ENCODE measurements around the gene ADGRL3. TPM values are rescaled to one million over a fixed set of nuclear protein-coding genes. Genes with fewer than 3 reads are reported as not detected.

The ADGRL3 gene
- polyA plus RNA-seq, 3 donors from 2014 or later: not detected

DNA sequence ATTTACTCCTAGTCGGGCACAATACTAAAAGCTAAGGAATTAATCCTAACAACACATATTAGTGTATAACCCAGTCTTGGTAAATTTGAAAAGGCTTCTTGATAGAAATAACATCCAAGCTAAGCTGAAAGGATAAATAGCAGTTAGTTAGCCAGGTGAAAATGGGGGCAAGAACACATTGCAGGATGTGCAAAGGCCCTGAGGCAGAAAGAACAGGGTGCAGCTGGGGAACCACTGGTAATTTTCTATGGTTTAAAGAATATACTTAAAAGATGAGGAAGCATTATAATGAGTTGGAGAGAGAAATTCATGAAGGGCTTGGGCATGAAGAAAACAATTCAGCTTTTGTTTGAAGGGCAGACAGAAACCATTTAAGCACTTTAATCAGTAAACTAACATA is 689.0 kb downstream of the ADGRL3 start:
- Mint-ChIP-seq H3K4me1 (no peaks in the 10 kb centered on the region), H3K36me3 (no peaks in the 10 kb centered on the region), H3K4me3 (no peak overlapping the region), H3K27ac (no peak overlapping the region), H3K9me3 (peaks cover 5 to 31% (median 17%) of the 10 kb centered on the region in 6 donors), H3K27me3 (ENCODE audit: low read depth in 3 of 3) (peaks cover 0 to 1% (median 0%) of the 10 kb centered on the region in 3 donors)
- no peak for DNase-seq

DNA sequence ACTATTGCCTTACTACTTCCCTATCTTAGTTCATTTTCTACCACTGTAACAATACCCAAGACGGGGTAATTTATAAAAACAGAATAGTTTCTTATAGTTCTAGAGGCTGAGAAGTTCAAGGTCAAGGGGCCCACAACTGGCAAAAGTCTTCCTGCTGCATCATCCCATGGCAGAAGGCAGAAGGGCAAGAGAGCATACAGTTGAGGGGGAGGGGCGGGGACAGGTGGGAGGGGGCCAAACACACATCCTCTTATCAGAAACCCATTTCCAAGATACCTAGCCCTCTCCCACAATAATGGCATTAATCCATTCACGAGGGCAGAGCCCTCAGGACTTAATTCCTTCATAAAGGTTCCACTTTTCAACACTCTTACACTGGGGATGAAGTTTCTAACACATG is 690.2 kb downstream of the ADGRL3 start:
- DNase-seq: no peak
- Mint-ChIP-seq H3K4me1 (no peaks in the 10 kb centered on the region), H3K9me3 (peaks cover 5 to 38% (median 22%) of the 10 kb centered on the region in 6 donors), H3K27ac (no peak overlapping the region), H3K27me3 (ENCODE audit: low read depth in 3 of 3) (peaks cover 0 to 1% (median 0%) of the 10 kb centered on the region in 3 donors), H3K36me3 (peaks cover 0 to 4% (median 0%) of the 10 kb centered on the region in 3 donors), H3K4me3 (no peak overlapping the region)

DNA sequence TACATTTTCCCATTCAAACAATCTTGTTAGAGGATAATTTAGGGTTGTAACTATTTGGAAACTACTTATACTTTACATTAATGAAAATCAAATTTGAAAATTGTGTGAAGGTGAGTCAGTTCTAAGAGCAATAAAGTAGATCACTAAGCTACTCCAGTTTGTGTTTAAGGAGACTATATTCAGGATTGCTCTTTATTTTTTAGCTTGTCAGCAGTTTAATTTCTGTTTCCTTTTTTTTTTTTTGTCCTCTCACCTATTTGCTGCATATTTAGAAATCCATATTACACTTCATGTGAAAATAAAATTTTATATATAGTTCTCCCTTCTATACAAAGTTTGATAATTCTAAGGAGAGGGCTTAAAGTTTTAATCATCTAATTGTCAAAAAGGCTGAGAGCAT is 691.8 kb downstream of the ADGRL3 start:
- H3K9me3 Mint-ChIP-seq: peaks cover 2 to 27% (median 21%) of the 10 kb centered on the region in 6 donors
- peaks cover 0 to 4% (median 0%) of the 10 kb centered on the region in 3 donors for H3K36me3 Mint-ChIP-seq
- no peak for DNase-seq
- H3K27me3 Mint-ChIP-seq (ENCODE audit: low read depth in 3 of 3): no peaks in the 10 kb centered on the region
- no peak overlapping the region for H3K27ac Mint-ChIP-seq
- H3K4me1 Mint-ChIP-seq: no peaks in the 10 kb centered on the region
- H3K4me3 Mint-ChIP-seq: no peak overlapping the region

DNA sequence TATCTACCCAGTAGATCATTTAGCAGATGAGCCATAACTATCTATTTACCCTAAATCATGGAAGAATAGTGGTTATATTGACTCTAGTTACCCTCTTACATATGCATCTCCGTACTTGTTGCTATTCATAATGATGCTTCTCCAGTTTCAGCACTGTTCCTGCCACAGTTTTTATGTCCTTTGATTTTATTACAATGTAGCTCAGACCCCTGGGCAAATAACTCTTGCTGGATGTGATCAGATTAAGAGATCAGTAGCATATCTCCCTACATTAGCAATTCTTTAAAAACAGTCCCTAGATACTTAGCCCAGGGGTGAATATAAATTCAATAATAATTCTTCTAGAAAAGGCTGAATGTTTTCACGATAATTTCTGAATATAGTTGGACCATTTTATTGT is 696.5 kb downstream of the ADGRL3 start:
- H3K27me3 Mint-ChIP-seq (ENCODE audit: low read depth in 3 of 3): peaks cover 0 to 1% (median 0%) of the 10 kb centered on the region in 3 donors
- no peak for DNase-seq

DNA sequence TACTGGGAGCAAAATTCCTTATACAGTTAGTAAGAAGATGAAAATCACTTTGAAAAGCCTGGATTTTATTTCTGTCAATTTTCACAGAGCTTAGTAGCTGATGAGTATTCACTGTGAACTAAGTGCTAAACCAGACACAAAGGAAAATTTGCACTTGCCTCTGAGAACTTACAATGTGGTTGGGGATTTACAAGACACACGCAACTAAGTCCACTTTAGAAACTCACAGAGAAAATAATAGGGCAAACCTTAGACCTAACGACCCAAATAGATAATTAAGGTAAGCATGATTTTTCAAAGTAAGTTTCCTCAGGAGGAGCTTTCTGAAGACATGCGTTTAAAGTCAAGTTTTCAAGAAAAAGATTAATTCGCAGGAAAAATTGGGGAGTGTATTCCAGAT is 708.9 kb downstream of the ADGRL3 start:
- Mint-ChIP-seq H3K9me3 (peaks cover 0 to 14% (median 7%) of the 10 kb centered on the region in 6 donors), H3K27me3 (ENCODE audit: low read depth in 3 of 3) (peaks cover 0 to 2% (median 0%) of the 10 kb centered on the region in 3 donors), H3K4me3 (no peak overlapping the region), H3K36me3 (peaks cover 0 to 3% (median 0%) of the 10 kb centered on the region in 3 donors), H3K27ac (no peak overlapping the region), H3K4me1 (no peaks in the 10 kb centered on the region)
- no peak for DNase-seq

More for the DNA sequence above, 696.5 kb downstream of the ADGRL3 start:
- H3K27ac Mint-ChIP-seq: no peak overlapping the region
- H3K4me3 Mint-ChIP-seq: no peak overlapping the region
- peaks cover 0 to 4% (median 0%) of the 10 kb centered on the region in 3 donors for H3K36me3 Mint-ChIP-seq
- no peaks in the 10 kb centered on the region for H3K4me1 Mint-ChIP-seq
- H3K9me3 Mint-ChIP-seq: peaks cover 5 to 43% (median 15%) of the 10 kb centered on the region in 6 donors

DNA sequence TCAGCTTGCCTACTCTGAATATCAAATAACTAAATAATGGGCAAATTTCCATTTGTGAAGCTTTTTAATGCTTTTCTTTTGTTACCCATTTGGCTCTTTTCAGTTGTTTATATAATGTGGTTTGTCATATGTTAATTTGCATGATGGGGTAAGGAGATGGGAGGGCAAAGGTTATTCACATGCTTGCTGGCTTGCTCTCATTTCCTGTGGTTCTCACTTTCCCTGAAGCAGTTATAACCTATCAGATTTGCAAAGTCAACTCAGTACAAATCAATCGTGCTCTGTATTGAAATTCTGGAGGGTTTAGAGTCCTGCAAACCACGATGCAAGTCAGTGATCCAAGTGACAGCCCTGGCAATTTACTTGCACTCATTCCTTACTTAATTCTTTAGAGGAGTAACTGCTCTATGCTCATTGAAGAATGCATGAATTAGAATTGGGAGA is 711.2 kb downstream of the ADGRL3 start:
- DNase-seq: no peak
- Mint-ChIP-seq H3K9me3 (peaks cover 0 to 15% (median 7%) of the 10 kb centered on the region in 6 donors), H3K4me3 (no peak overlapping the region), H3K27ac (no peak overlapping the region), H3K27me3 (ENCODE audit: low read depth in 3 of 3) (peaks cover 0 to 2% (median 0%) of the 10 kb centered on the region in 3 donors), H3K36me3 (peaks cover 0 to 3% (median 0%) of the 10 kb centered on the region in 3 donors), H3K4me1 (no peaks in the 10 kb centered on the region)

DNA sequence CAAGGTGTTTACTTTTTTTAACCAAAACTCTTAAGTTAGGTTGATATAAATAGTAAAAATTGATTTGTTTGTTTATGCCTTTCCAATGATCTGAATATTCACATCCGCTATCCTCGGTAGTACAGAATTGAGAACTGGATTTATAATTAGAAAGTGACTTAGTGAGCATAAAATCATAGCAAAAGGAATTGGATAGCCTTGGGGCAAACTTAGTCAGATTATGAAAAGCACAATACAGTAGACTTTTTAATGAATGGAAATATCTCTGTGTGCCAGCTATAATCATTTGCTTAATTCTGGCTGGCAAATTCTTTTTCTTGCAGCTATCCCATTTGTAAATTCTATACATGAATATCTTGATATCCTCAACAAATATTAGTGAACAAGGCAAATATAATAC is 713.5 kb downstream of the ADGRL3 start:
- H3K4me1 Mint-ChIP-seq: no peaks in the 10 kb centered on the region
- peaks cover 2 to 28% (median 9%) of the 10 kb centered on the region in 6 donors for H3K9me3 Mint-ChIP-seq
- H3K27ac Mint-ChIP-seq: no peak overlapping the region
- H3K4me3 Mint-ChIP-seq: no peak overlapping the region
- peaks cover 0 to 2% (median 0%) of the 10 kb centered on the region in 3 donors for H3K27me3 Mint-ChIP-seq (ENCODE audit: low read depth in 3 of 3)
- peaks cover 0 to 3% (median 0%) of the 10 kb centered on the region in 3 donors for H3K36me3 Mint-ChIP-seq
- DNase-seq: no peak

DNA sequence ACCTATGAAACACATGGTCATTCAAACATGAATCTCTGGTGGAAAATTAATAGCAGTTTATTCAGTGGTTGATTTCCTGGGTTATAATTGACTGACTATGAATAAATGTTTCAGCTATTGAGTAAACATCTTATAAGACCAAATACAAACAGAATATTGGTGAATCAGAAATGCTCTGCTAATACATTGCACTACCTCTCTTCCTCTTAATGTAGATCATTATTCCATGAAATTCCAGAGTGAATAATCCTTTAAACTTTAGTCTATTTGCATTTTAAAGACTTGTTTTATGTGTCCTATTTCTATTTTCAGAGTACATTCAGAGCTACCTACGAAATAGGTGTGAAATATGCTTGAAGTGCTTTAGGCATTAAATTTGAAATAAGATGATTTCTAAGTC is 715.4 kb downstream of the ADGRL3 start:
- no peaks in the 10 kb centered on the region for H3K27me3 Mint-ChIP-seq (ENCODE audit: low read depth in 3 of 3)
- no peaks in the 10 kb centered on the region for H3K4me1 Mint-ChIP-seq
- peaks cover 0 to 3% (median 0%) of the 10 kb centered on the region in 3 donors for H3K36me3 Mint-ChIP-seq
- peaks cover 2 to 34% (median 12%) of the 10 kb centered on the region in 6 donors for H3K9me3 Mint-ChIP-seq
- H3K4me3 Mint-ChIP-seq: no peak overlapping the region
- no peak for DNase-seq
- no peak overlapping the region for H3K27ac Mint-ChIP-seq

DNA sequence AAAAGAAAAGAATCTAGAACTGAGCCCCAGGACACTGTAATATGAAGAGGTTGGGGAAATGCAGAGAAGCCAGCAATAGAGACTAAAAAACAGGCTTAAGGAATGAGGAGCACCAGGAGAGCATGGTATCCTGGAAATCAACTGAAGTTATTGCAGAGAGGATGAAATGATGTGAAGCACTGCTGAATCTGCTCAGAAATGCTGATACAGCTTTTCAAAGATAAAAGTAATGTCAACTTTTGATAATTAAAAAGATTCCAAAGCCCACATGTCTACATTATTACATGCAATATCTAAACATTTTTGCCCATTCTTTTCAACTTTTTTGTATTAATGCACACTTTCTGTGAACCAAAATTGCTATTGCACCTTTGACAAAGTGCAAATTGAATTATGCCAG is 718.4 kb downstream of the ADGRL3 start:
- H3K9me3 Mint-ChIP-seq: peaks cover 0 to 33% (median 12%) of the 10 kb centered on the region in 6 donors
- H3K27me3 Mint-ChIP-seq (ENCODE audit: low read depth in 3 of 3): no peaks in the 10 kb centered on the region
- no peaks in the 10 kb centered on the region for H3K4me1 Mint-ChIP-seq
- H3K27ac Mint-ChIP-seq: no peak overlapping the region
- no peak for DNase-seq
- H3K4me3 Mint-ChIP-seq: no peak overlapping the region
- no peaks in the 10 kb centered on the region for H3K36me3 Mint-ChIP-seq

DNA sequence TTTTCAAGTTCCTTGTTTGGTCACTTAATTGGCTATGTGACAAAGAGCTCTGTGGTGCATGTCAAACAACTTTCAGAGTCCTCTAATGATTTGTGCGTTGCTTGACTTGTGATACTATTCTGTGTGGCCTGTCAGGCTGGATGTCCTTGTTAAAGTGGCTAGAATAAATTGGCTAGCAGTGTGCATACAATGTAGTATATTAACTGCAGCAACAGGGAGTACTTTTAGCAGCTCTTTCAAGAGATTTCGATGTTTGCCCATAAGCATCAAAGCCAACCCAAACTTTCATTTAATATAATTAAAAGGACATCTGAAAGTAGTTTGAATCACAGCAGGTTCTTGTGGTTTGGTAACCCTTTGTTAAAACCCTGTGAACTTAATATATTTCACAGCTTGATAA is 718.9 kb downstream of the ADGRL3 start:
- no peaks in the 10 kb centered on the region for H3K4me1 Mint-ChIP-seq
- H3K4me3 Mint-ChIP-seq: no peak overlapping the region
- no peak for DNase-seq
- H3K27ac Mint-ChIP-seq: no peak overlapping the region
- H3K27me3 Mint-ChIP-seq (ENCODE audit: low read depth in 3 of 3): no peaks in the 10 kb centered on the region
- no peaks in the 10 kb centered on the region for H3K36me3 Mint-ChIP-seq
- peaks cover 0 to 33% (median 12%) of the 10 kb centered on the region in 6 donors for H3K9me3 Mint-ChIP-seq

DNA sequence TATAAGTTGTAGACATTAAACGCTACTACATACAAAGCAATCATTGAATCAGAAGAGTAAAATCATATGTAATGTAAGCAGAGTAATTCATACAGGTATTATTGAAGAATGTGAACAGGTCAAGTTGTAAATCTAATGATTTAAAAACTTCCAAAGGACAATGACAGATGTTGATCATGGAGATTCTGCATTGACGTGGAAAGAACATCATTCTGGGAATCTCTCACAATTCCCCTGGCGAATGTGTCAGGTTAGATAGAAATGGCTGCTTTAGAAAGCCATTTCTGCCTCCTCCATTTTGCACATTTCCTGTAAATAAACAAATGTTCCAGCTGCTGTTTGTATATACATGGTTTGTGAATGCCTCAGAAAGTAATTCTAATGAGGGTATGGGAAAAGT is 719.4 kb downstream of the ADGRL3 start:
- Mint-ChIP-seq H3K9me3 (peaks cover 0 to 33% (median 10%) of the 10 kb centered on the region in 6 donors), H3K4me1 (no peaks in the 10 kb centered on the region), H3K27me3 (ENCODE audit: low read depth in 3 of 3) (no peaks in the 10 kb centered on the region), H3K27ac (no peak overlapping the region), H3K4me3 (no peak overlapping the region), H3K36me3 (no peaks in the 10 kb centered on the region)
- DNase-seq: no peak

DNA sequence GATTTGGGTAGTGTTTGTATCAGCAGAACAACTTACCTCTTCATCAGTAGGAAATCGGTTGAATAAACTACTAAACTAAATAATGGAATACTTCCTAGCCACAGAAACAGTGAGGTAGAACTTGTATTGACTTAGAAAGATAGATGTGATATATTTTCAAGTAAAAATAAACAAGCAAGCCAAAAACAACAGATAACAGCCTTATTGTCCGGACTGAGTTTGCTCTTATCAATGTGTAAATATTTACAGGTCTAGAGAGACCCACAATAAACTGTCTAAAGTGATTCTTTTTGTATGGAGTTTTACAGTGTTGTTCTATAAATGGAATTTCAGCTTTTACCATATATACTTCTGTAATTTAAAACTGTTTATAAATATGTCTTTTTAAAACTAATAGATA is 721.8 kb downstream of the ADGRL3 start:
- Mint-ChIP-seq H3K27me3 (ENCODE audit: low read depth in 3 of 3) (no peaks in the 10 kb centered on the region), H3K27ac (no peak overlapping the region), H3K4me1 (no peaks in the 10 kb centered on the region), H3K36me3 (peaks cover 0 to 3% (median 0%) of the 10 kb centered on the region in 3 donors), H3K4me3 (no peak overlapping the region), H3K9me3 (peaks cover 5 to 32% (median 11%) of the 10 kb centered on the region in 6 donors)
- DNase-seq: no peak

DNA sequence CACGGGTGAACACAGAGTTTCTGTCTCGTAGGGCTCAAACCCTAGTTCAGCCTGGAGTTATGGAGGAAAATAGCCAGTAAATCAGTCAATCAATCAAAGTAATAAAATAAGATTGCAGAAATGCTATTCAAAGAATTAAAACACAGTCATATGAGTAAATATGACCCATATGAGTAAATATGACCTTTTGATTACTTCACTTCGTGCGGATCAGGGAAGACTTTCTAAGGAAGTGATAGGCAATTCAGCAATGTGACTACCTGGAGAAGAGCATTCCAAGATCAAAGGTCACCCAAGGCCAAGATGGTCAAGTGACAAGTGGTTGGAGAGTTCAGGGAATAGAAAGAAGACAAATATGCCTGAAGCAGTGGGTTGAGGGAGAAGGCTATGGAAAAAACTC is 722.6 kb downstream of the ADGRL3 start:
- no peak overlapping the region for H3K4me3 Mint-ChIP-seq
- no peaks in the 10 kb centered on the region for H3K27me3 Mint-ChIP-seq (ENCODE audit: low read depth in 3 of 3)
- no peak for DNase-seq
- H3K36me3 Mint-ChIP-seq: peaks cover 0 to 3% (median 0%) of the 10 kb centered on the region in 3 donors
- no peak overlapping the region for H3K27ac Mint-ChIP-seq
- H3K9me3 Mint-ChIP-seq: peaks cover 5 to 26% (median 11%) of the 10 kb centered on the region in 6 donors
- H3K4me1 Mint-ChIP-seq: no peaks in the 10 kb centered on the region

DNA sequence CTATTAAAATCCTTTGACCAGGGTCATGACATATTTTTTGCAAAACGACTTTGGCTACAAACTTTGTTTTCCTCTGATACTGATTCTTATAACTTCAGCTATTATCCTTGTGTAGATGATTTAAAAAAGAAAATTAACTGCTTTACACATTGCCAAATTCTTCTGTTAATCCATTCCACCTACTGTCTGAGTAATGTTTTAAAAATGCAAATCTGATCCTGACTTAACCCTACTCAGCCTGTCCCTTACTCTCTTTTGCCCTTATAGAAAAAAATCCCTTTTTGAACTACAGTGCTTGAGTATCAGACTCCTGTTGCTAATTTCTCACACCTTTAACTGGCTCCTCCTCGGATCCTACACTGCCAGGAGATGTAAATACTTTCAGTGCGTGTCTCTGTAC is 723.1 kb downstream of the ADGRL3 start:
- H3K9me3 Mint-ChIP-seq: peaks cover 5 to 22% (median 10%) of the 10 kb centered on the region in 6 donors
- no peaks in the 10 kb centered on the region for H3K4me1 Mint-ChIP-seq
- no peaks in the 10 kb centered on the region for H3K27me3 Mint-ChIP-seq (ENCODE audit: low read depth in 3 of 3)

DNA sequence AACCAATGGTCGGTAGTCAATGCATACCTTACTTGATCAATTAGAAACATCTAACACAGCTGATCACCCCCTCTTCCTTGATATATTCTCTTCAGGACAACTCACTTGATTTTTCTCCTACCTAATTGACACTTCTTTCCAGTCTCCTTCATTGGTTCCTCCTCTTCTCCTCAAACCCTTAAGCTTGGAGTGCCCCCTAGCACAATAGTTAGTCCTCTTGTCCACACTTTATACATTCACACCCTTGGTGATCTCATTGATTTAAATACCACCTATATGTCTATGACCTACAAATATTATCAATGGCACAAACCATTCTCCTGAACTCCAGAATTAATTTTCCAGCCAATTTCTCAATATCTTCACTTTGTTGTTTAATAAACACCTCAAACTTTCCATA is 724.0 kb downstream of the ADGRL3 start:
- Mint-ChIP-seq H3K9me3 (peaks cover 5 to 19% (median 7%) of the 10 kb centered on the region in 6 donors), H3K4me3 (no peak overlapping the region), H3K27me3 (ENCODE audit: low read depth in 3 of 3) (no peaks in the 10 kb centered on the region), H3K36me3 (peaks cover 0 to 3% (median 0%) of the 10 kb centered on the region in 3 donors), H3K27ac (no peak overlapping the region), H3K4me1 (no peaks in the 10 kb centered on the region)
- no peak for DNase-seq

More for the DNA sequence above, 723.1 kb downstream of the ADGRL3 start:
- H3K27ac Mint-ChIP-seq: no peak overlapping the region
- DNase-seq: no peak
- H3K4me3 Mint-ChIP-seq: no peak overlapping the region
- peaks cover 0 to 3% (median 0%) of the 10 kb centered on the region in 3 donors for H3K36me3 Mint-ChIP-seq

Measured in immature natural killer cell (primary cell).